ENCODE measurements around the gene JAKMIP1.
A peak's percentile ranks its signal among the peaks of the same experiment; 100 is the strongest.

JAKMIP1 gene

GRCh38 chr4:6042293-6043063 lies 157.9 kb downstream of the JAKMIP1 start:
- no peak for DNase-seq (ENCODE audit: low read depth)

GRCh38 chr4:6041800-6042199 lies 158.5 kb downstream of the JAKMIP1 start:
- DNase-seq (ENCODE audit: low read depth): no peak

GRCh38 chr4:6038711-6039110 lies 161.6 kb downstream of the JAKMIP1 start:
- DNase-seq (ENCODE audit: low read depth): no peak

- DNase-seq (ENCODE audit: low read depth): no peak
Measured at GRCh38 chr4:6035786-6036185, 164.6 kb downstream of the JAKMIP1 start.

- DNase-seq (ENCODE audit: low read depth): no peak
Measured at GRCh38 chr4:6033381-6033780, 167.0 kb downstream of the JAKMIP1 start.

GRCh38 chr4:6032249-6033244 lies 167.8 kb downstream of the JAKMIP1 start:
- no peak for DNase-seq (ENCODE audit: low read depth)

GRCh38 chr4:6031846-6032245 lies 168.5 kb downstream of the JAKMIP1 start:
- no peak for DNase-seq (ENCODE audit: low read depth)

- DNase-seq (ENCODE audit: low read depth): no peak
Measured at GRCh38 chr4:6030679-6031078, 169.7 kb downstream of the JAKMIP1 start.

GRCh38 chr4:6029254-6029653 lies 171.1 kb downstream of the JAKMIP1 start:
- no peak for DNase-seq (ENCODE audit: low read depth)

- no peak for DNase-seq (ENCODE audit: low read depth)
Measured at GRCh38 chr4:6028168-6028567, 172.2 kb downstream of the JAKMIP1 start.

- DNase-seq (ENCODE audit: low read depth): no peak
Measured at GRCh38 chr4:6027392-6027791, 173.0 kb downstream of the JAKMIP1 start.

- DNase-seq (ENCODE audit: low read depth): no peak
Measured at GRCh38 chr4:6024313-6024960, 175.9 kb downstream of the JAKMIP1 start.

- no peak for DNase-seq (ENCODE audit: low read depth)
Measured at GRCh38 chr4:6023731-6024130, 176.6 kb downstream of the JAKMIP1 start.

GRCh38 chr4:6022607-6023288 lies 177.6 kb downstream of the JAKMIP1 start:
- DNase-seq (ENCODE audit: low read depth): no peak

GRCh38 chr4:6021831-6022606 lies 178.3 kb downstream of the JAKMIP1 start:
- no peak for DNase-seq (ENCODE audit: low read depth)

- DNase-seq (ENCODE audit: low read depth): no peak
Measured at GRCh38 chr4:6020613-6021012, 179.7 kb downstream of the JAKMIP1 start.

GRCh38 chr4:6019316-6020263 lies 180.8 kb downstream of the JAKMIP1 start:
- peak; percentile 7 for DNase-seq (ENCODE audit: low read depth)

- no peak for DNase-seq (ENCODE audit: low read depth)
Measured at GRCh38 chr4:6018331-6018730, 182.0 kb downstream of the JAKMIP1 start, which contains the start of gene C4orf50. Gene C4orf50, minus strand, starts transcription at chr4:6018431.

- no peak for DNase-seq (ENCODE audit: low read depth)
Measured at GRCh38 chr4:6017800-6018199, 182.5 kb downstream of the JAKMIP1 start.

GRCh38 chr4:6017030-6017429 lies 183.3 kb downstream of the JAKMIP1 start:
- DNase-seq (ENCODE audit: low read depth): no peak

Data from stromal cell of bone marrow (primary cell).